Neural cell (in vitro differentiated cells): Measurements from ENCODE around the gene EML6. TPM values are rescaled to one million over a fixed set of nuclear protein-coding genes. Genes with fewer than 3 reads are reported as not detected.

Source experiments
- H2AFZ ChIP-seq: fragments of 200-600, 300-800 bp; sonication (generic), shearing (Covaris generic); 2 replicates; pipeline ENCODE4 v1.6.0; 2014; ENCODE audit warnings: low read depth, mild to moderate bottlenecking, antibody characterized with exemption, low read length, moderate library complexity
- H3F3A ChIP-seq: fragments of 200-600 bp; shearing (Covaris generic); 2 replicates; pipeline ENCODE4 v1.6.1; 2016; ENCODE audit warnings: mild to moderate bottlenecking, moderate library complexity, mixed read lengths, antibody characterized with exemption, low read length; ENCODE audit not compliant: insufficient read depth, poor library complexity, severe bottlenecking
- H3K27ac ChIP-seq: fragments of 200-600, 300-800 bp; sonication (generic), shearing (Covaris generic); 2 replicates; pipeline ENCODE4 v1.5.1; 2014; ENCODE audit warnings: mild to moderate bottlenecking, low read length, moderate library complexity
- H3K27me3 ChIP-seq: fragments of 300-800, 200-600 bp; sonication (generic), shearing (Covaris generic); 2 replicates; pipeline ENCODE4 v1.6.0; 2014; ENCODE audit warnings: mild to moderate bottlenecking, low read depth, low read length, moderate library complexity; ENCODE audit not compliant: insufficient read depth
- H3K36me3 ChIP-seq: fragments of 300-800, 200-600 bp; sonication (generic), shearing (Covaris generic); 2 replicates; pipeline ENCODE4 v1.5.1; 2014; ENCODE audit warnings: mild to moderate bottlenecking, antibody characterized with exemption, low read length, moderate library complexity; ENCODE audit not compliant: insufficient read depth
- H3K4me2 ChIP-seq: fragments of 300-800, 200-600 bp; sonication (generic), shearing (Covaris generic); 2 replicates; pipeline ENCODE4 v1.6.0; 2014; ENCODE audit warnings: mild to moderate bottlenecking, low read length
- H3K4me3 ChIP-seq: fragments of 300-800, 200-600 bp; sonication (generic), shearing (Covaris generic); 2 replicates; pipeline ENCODE4 v1.5.1; 2014; ENCODE audit warnings: mild to moderate bottlenecking, low read length, moderate library complexity
- H3K79me2 ChIP-seq: fragments of 200-600 bp; shearing (Covaris generic); replicated peaks from 2 replicates; pipeline ENCODE4 v1.6.0; 2014; ENCODE audit warnings: mild to moderate bottlenecking, low read length, moderate library complexity; ENCODE audit not compliant: insufficient read depth
- H3K9ac ChIP-seq: fragments of 300-800, 200-600 bp; sonication (generic), shearing (Covaris generic); 2 replicates; pipeline ENCODE4 v1.6.1; 2016; ENCODE audit warnings: mild to moderate bottlenecking, low read length, mixed read lengths
- H3K9me2 ChIP-seq: fragments of 200-600 bp; shearing (Covaris generic); 2 replicates; pipeline ENCODE4 v1.6.1; 2016; ENCODE audit warnings: mild to moderate bottlenecking, low read length, mixed read lengths; ENCODE audit not compliant: insufficient read depth
- H3K9me3 ChIP-seq: fragments of 200-600, 300-800 bp; sonication (generic), shearing (Covaris generic); 2 replicates; pipeline ENCODE4 v1.6.1; 2016; ENCODE audit warnings: mild to moderate bottlenecking, mixed run types, low read length, moderate library complexity, mixed read lengths
- H4K20me1 ChIP-seq: fragments of 200-600 bp; shearing (Covaris generic); 2 replicates; pipeline ENCODE4 v1.6.1; 2016; ENCODE audit warnings: mild to moderate bottlenecking, mixed run types; ENCODE audit not compliant: insufficient read depth
- EP300 ChIP-seq: fragments of 450-650 bp; conservative IDR thresholded peaks from 2 replicates; pipeline ENCODE4 v1.6.1; 2014; ENCODE audit warnings: antibody characterized with exemption, mild to moderate bottlenecking, moderate library complexity; ENCODE audit not compliant: poor library complexity, severe bottlenecking
- EZH2 ChIP-seq: fragments of 200-600, 300-800 bp; shearing (Covaris generic), sonication (generic); IDR thresholded peaks from 2 replicates; pipeline ENCODE4 v1.6.1; 2014; ENCODE audit warnings: antibody characterized with exemption, low read length, borderline replicate concordance, mild to moderate bottlenecking; ENCODE audit not compliant: insufficient read depth, poor library complexity, severe bottlenecking
- MXI1 ChIP-seq: fragments of 450-650 bp; conservative IDR thresholded peaks from 2 replicates; pipeline ENCODE4 v1.6.1; 2014; ENCODE audit warnings: antibody characterized with exemption, mild to moderate bottlenecking; ENCODE audit not compliant: poor library complexity, severe bottlenecking
- POLR2AphosphoS5 ChIP-seq: IDR thresholded peaks from 2 replicates; pipeline ENCODE4 v1.6.1; 2012
- RAD21 ChIP-seq: fragments of 450-650 bp; conservative IDR thresholded peaks from 2 replicates; pipeline ENCODE4 v1.6.1; 2014; ENCODE audit warnings: antibody characterized with exemption, mild to moderate bottlenecking, moderate library complexity
- REST ChIP-seq: IDR thresholded peaks from 2 replicates; pipeline ENCODE4 v1.6.1; 2012; ENCODE audit warnings: borderline replicate concordance
- SMC3 ChIP-seq: fragments of 450-650 bp; conservative IDR thresholded peaks from 2 replicates; pipeline ENCODE4 v1.6.1; 2014; ENCODE audit warnings: antibody characterized with exemption, mild to moderate bottlenecking, moderate library complexity; ENCODE audit not compliant: poor library complexity
- TAF1 ChIP-seq: IDR thresholded peaks from 2 replicates; pipeline ENCODE4 v1.6.1; 2012; ENCODE audit warnings: low read depth
- polyA plus RNA-seq: library from polyadenylated mRNA; depleted of rRNA; stranded (reverse); fragments of >200 nt; gene quantifications from 2 replicates; pipeline ENCODE4 v1.2.3, GENCODE V29; 2014
- TF ChIP-seq, protein P1 (sequence below): fragments of 450-650 bp; IDR thresholded peaks from 2 replicates; pipeline ENCODE4 v1.5.1; 2014; ENCODE audit warnings: antibody characterized with exemption, mild to moderate bottlenecking, moderate library complexity; ENCODE audit not compliant: poor library complexity, severe bottlenecking

EML6 gene
- polyA plus RNA-seq, 1 donor from 2014 or later: 13.4 TPM

- Histone ChIP-seq H3K27ac (no peak overlapping the region), H3K9me2 (no peaks in the 10 kb centered on the region), H3K4me2 (no peak overlapping the region), H3K4me3 (no peak overlapping the region), H4K20me1 (no peaks in the 10 kb centered on the region), H3K36me3 (no peaks in the 10 kb centered on the region), H3K9ac (no peak overlapping the region), H3K79me2 (no peaks in the 10 kb centered on the region), H3K27me3 (no peaks in the 10 kb centered on the region), H2AFZ (no peak overlapping the region), H3F3A (no peaks in the 10 kb centered on the region), H3K9me3 (no peaks in the 10 kb centered on the region)
- TF ChIP-seq REST: no peak
- TF ChIP-seq POLR2AphosphoS5: no peak
- no peak for TF ChIP-seq EZH2
- TF ChIP-seq EP300: no peak
- TF ChIP-seq MXI1: no peak
- no peak for TF ChIP-seq TAF1
- TF ChIP-seq RAD21: no peak
- TF ChIP-seq, protein P1, sequence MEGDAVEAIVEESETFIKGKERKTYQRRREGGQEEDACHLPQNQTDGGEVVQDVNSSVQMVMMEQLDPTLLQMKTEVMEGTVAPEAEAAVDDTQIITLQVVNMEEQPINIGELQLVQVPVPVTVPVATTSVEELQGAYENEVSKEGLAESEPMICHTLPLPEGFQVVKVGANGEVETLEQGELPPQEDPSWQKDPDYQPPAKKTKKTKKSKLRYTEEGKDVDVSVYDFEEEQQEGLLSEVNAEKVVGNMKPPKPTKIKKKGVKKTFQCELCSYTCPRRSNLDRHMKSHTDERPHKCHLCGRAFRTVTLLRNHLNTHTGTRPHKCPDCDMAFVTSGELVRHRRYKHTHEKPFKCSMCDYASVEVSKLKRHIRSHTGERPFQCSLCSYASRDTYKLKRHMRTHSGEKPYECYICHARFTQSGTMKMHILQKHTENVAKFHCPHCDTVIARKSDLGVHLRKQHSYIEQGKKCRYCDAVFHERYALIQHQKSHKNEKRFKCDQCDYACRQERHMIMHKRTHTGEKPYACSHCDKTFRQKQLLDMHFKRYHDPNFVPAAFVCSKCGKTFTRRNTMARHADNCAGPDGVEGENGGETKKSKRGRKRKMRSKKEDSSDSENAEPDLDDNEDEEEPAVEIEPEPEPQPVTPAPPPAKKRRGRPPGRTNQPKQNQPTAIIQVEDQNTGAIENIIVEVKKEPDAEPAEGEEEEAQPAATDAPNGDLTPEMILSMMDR: no peak
- TF ChIP-seq SMC3: no peak
These were observed 68.4 kb downstream of the EML6 start for GRCh38 chr2:54791831-54792230.

- Histone ChIP-seq H3F3A (no peaks in the 10 kb centered on the region), H3K4me3 (no peak overlapping the region), H2AFZ (no peak overlapping the region), H3K4me2 (no peak overlapping the region), H3K9me3 (no peaks in the 10 kb centered on the region), H3K9ac (no peak overlapping the region), H3K27ac (no peak overlapping the region), H3K9me2 (no peaks in the 10 kb centered on the region), H3K36me3 (no peaks in the 10 kb centered on the region), H3K79me2 (no peaks in the 10 kb centered on the region), H3K27me3 (no peaks in the 10 kb centered on the region), H4K20me1 (no peaks in the 10 kb centered on the region)
- TF ChIP-seq TAF1: no peak
- TF ChIP-seq, protein P1: no peak
These were observed 73.8 kb downstream of the EML6 start for GRCh38 chr2:54797307-54797706.
